Keratinocyte (primary cell): Measurements from ENCODE around the gene ORM1. TPM values are rescaled to one million over a fixed set of nuclear protein-coding genes. Genes with fewer than 3 reads are reported as not detected.

ENCODE experiments used
- DNase-seq: peaks from one replicate; pipeline ENCODE4 v3.0.0-alpha.2; 2011; ENCODE audit warnings: low read depth, missing footprints, low spot score
- FAIRE-seq: peaks from 2 replicates; lab custom pipeline; 2011; peaks lifted over from hg19 to GRCh38; lab: Jason Lieb, UNC
- H2AFZ ChIP-seq: 2 replicates; pipeline ENCODE4 v1.6.0; 2012; ENCODE audit warnings: low read length, control low read depth, inconsistent platforms; ENCODE audit not compliant: control insufficient read depth
- H3K27ac ChIP-seq: 2 replicates; pipeline ENCODE4 v1.5.1; 2011; ENCODE audit warnings: low read length; ENCODE audit not compliant: control insufficient read depth, insufficient read depth
- H3K27me3 ChIP-seq: 3 replicates; pipeline ENCODE4 v1.6.0; 2011; ENCODE audit warnings: low read length; ENCODE audit not compliant: control insufficient read depth, insufficient read depth; ENCODE audit errors: extremely low read depth
- H3K36me3 ChIP-seq, 2 experiments: 2 replicates in 1 of 2; 3 replicates in 1 of 2; pipeline ENCODE4 v1.5.1; 2011; ENCODE audit warnings: low read length in 2 of 2, mild to moderate bottlenecking in 1 of 2; ENCODE audit not compliant: control insufficient read depth in 2 of 2, insufficient read depth in 2 of 2; ENCODE audit errors: extremely low read depth in 1 of 2
- H3K4me1 ChIP-seq: 3 replicates; pipeline ENCODE4 v1.5.1; 2011; ENCODE audit warnings: low read length; ENCODE audit not compliant: control insufficient read depth, insufficient read depth; ENCODE audit errors: extremely low read depth
- H3K4me2 ChIP-seq: 3 replicates; pipeline ENCODE4 v1.6.0; 2011; ENCODE audit warnings: low read depth, low read length; ENCODE audit not compliant: control insufficient read depth, insufficient read depth; ENCODE audit errors: extremely low read depth
- H3K4me3 ChIP-seq, 3 experiments: fragments of 200-600 bp in 1 of 3; sonication (generic) in 1 of 3; 2 replicates in 2 of 3; 3 replicates in 1 of 3; pipeline ENCODE4 v1.5.1; 2011 to 2016; ENCODE audit warnings: low read length in 3 of 3, mild to moderate bottlenecking in 3 of 3, control low read depth in 2 of 3, inconsistent platforms in 1 of 3, low read depth in 1 of 3, mixed read lengths in 1 of 3, mixed run types in 1 of 3, moderate library complexity in 1 of 3; ENCODE audit not compliant: control insufficient read depth in 2 of 3, insufficient read depth in 2 of 3; ENCODE audit errors: extremely low read depth in 1 of 3
- H3K79me2 ChIP-seq: 2 replicates; pipeline ENCODE4 v1.6.0; 2012; ENCODE audit warnings: low read length; ENCODE audit not compliant: control insufficient read depth, insufficient read depth
- H3K9ac ChIP-seq: 3 replicates; pipeline ENCODE4 v1.6.0; 2011; ENCODE audit warnings: low read length; ENCODE audit not compliant: control insufficient read depth, insufficient read depth; ENCODE audit errors: extremely low read depth
- H3K9me1 ChIP-seq: 3 replicates; pipeline ENCODE4 v1.6.0; 2011; ENCODE audit warnings: low read length; ENCODE audit not compliant: control insufficient read depth, insufficient read depth; ENCODE audit errors: extremely low read depth
- H3K9me3 ChIP-seq: 2 replicates; pipeline ENCODE4 v1.5.1; 2012; ENCODE audit warnings: low read depth, low read length; ENCODE audit not compliant: control insufficient read depth
- H4K20me1 ChIP-seq: 3 replicates; pipeline ENCODE4 v1.6.0; 2011; ENCODE audit warnings: low read length; ENCODE audit not compliant: control insufficient read depth, insufficient read depth; ENCODE audit errors: extremely low read depth
- EZH2 ChIP-seq: IDR thresholded peaks from one replicate; pipeline ENCODE4 v1.6.1; 2012; ENCODE audit warnings: inconsistent platforms, mild to moderate bottlenecking, low read length, moderate library complexity
- dilution Hi-C: fragments of 300-500 bp; cut with MboI; formaldehyde crosslinking; loops from one replicate; pipeline ENCODE4 v1.7.0; 2020; ENCODE audit warnings: low sequenced_read_pairs; ENCODE audit not compliant: extremely low pct_ligation_motif_present
- polyA plus RNA-seq, 5 experiments: library from polyadenylated mRNA; depleted of rRNA in 3 of 5; stranded (reverse) in 3 of 5; stranded (forward) in 1 of 5; unstranded in 1 of 5; fragments of >200 nt; gene quantifications; 1 replicate in 1 of 5; 2 replicates in 3 of 5; 3 replicates in 1 of 5; pipeline versions ENCODE4 v1.2.1 to v1.2.3, GENCODE V29; 2011 to 2012; ENCODE audit warnings: missing spikeins in 2 of 5, low read depth in 1 of 5, low replicate concordance in 1 of 5
- TF ChIP-seq, protein P1 (sequence below), 3 experiments: IDR thresholded peaks in 1 of 3; conservative IDR thresholded peaks in 1 of 3; optimal IDR thresholded peaks in 1 of 3; 2 replicates in 2 of 3; 3 replicates in 1 of 3; pipeline versions ENCODE3 to v1.5.1; 2011; ENCODE audit warnings: low read length in 3 of 3, mild to moderate bottlenecking in 3 of 3, moderate library complexity in 2 of 3, control low read depth in 1 of 3, inconsistent platforms in 1 of 3; ENCODE audit not compliant: insufficient read depth in 2 of 3; ENCODE audit errors: extremely low read depth in 1 of 3

Gene ORM1
- polyA plus RNA-seq, 1 donor (not counting 4 experiments of a cell fraction or from before 2014, with no cell fraction given): not detected

DNA sequence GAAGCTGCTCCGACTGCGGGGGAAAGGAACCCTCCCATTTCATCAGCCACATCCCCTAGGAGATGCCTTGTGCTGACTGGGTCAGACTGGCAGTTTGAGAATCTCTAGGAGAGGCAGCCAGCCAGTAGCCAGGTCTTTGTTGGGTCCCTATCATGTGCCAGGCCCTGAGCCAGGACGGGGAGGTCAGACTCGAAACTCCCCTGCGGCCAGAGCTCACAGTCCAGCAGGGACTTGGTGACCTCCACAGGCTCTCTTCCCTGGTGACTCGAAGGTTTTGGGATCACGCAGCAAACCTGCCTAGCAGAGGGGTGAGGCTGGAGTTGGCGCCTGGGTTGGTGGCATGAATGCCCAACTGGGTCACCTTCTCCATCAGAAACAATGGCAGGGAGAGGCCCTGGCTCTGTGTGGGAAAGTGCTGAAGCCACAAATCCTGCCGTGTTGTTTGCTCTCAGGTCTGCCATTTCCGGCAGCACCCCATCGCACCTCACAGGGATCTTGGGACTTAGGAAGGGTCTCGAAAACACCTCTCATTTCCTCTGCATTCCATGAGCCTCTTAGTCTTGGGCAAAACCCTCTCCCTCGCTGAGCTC is 14.4 kb upstream of the ORM1 start:
- no peak for DNase-seq
- no peak overlapping the region for H2AFZ ChIP-seq
- no peak overlapping the region for H3K27ac ChIP-seq
- no peaks in the 10 kb centered on the region for H3K9me3 ChIP-seq
- H3K27me3 ChIP-seq: no peaks in the 10 kb centered on the region
- H3K4me3 ChIP-seq: no peak overlapping the region
- no peaks in the 10 kb centered on the region for H3K79me2 ChIP-seq
- FAIRE-seq: no peak
- no peak for TF ChIP-seq EZH2
- TF ChIP-seq, protein P1, sequence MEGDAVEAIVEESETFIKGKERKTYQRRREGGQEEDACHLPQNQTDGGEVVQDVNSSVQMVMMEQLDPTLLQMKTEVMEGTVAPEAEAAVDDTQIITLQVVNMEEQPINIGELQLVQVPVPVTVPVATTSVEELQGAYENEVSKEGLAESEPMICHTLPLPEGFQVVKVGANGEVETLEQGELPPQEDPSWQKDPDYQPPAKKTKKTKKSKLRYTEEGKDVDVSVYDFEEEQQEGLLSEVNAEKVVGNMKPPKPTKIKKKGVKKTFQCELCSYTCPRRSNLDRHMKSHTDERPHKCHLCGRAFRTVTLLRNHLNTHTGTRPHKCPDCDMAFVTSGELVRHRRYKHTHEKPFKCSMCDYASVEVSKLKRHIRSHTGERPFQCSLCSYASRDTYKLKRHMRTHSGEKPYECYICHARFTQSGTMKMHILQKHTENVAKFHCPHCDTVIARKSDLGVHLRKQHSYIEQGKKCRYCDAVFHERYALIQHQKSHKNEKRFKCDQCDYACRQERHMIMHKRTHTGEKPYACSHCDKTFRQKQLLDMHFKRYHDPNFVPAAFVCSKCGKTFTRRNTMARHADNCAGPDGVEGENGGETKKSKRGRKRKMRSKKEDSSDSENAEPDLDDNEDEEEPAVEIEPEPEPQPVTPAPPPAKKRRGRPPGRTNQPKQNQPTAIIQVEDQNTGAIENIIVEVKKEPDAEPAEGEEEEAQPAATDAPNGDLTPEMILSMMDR (optimal IDR thresholded peaks at IDR 0.05 in 1 of 3, IDR thresholded peaks at IDR 0.05 in 1 of 3, conservative IDR thresholded peaks at IDR 0.05 in 1 of 3; ENCODE audit: extremely low read depth in 1 of 3, insufficient read depth in 2 of 3, low read length in 3 of 3): no peak
- dilution Hi-C loops: no loop called here
- H4K20me1 ChIP-seq: no peaks in the 10 kb centered on the region
- H3K9me1 ChIP-seq: no peaks in the 10 kb centered on the region
- no peak overlapping the region for H3K4me2 ChIP-seq
- H3K36me3 ChIP-seq: peaks cover 28 to 33% of the 10 kb centered on the region in 2 experiments
- H3K9ac ChIP-seq: no peak overlapping the region
- no peaks in the 10 kb centered on the region for H3K4me1 ChIP-seq

DNA sequence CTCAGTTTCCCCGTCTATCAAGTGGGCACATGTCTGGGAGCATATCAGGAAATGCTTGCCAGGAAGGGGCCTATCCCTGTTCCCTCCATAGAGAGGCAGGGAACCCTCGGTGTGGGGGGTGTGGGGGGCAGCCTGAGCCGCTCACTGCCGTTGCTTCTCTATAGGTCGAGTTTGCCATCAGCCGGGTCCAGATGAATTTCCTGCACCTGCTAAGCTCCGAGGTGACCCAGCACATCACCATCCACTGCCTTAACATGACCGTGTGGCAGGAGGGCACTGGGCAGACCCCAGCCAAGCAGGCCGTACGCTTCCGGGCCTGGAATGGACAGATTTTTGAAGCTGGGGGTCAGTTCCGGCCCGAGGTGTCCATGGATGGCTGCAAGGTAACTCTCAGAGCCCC is 13.8 kb upstream of the ORM1 start:
- no peak for TF ChIP-seq EZH2
- TF ChIP-seq, protein P1 (optimal IDR thresholded peaks at IDR 0.05 in 1 of 3, IDR thresholded peaks at IDR 0.05 in 1 of 3, conservative IDR thresholded peaks at IDR 0.05 in 1 of 3; ENCODE audit: extremely low read depth in 1 of 3, insufficient read depth in 2 of 3, low read length in 3 of 3): no peak
- FAIRE-seq (no peak), DNase-seq (no peak)
- Histone ChIP-seq H3K4me3 (no peak overlapping the region), H3K9ac (no peak overlapping the region), H3K27me3 (no peaks in the 10 kb centered on the region), H3K4me1 (no peaks in the 10 kb centered on the region), H2AFZ (no peak overlapping the region), H3K79me2 (no peaks in the 10 kb centered on the region), H3K9me3 (no peaks in the 10 kb centered on the region), H4K20me1 (no peaks in the 10 kb centered on the region), H3K36me3 (peaks cover 27 to 33% of the 10 kb centered on the region in 2 experiments), H3K4me2 (no peak overlapping the region), H3K9me1 (no peaks in the 10 kb centered on the region), H3K27ac (no peak overlapping the region)
- dilution Hi-C loops: no loop called here
